ENCODE results near the gene PXK.

PXK gene

GRCh38 chr3:58424613-58425012 is 91.9 kb downstream of the PXK start:
- Histone ChIP-seq H2AFZ (ENCODE audit: low read length) (no peak overlapping the region), H3K9me3 (replicated peaks; ENCODE audit: insufficient read depth, low read length) (no peaks in the 10 kb centered on the region), H3F3A (ENCODE audit: insufficient read depth, low read length) (no peaks in the 10 kb centered on the region), H4K20me1 (ENCODE audit: insufficient read depth, low read length) (no peaks in the 10 kb centered on the region), H3K4me2 (ENCODE audit: low read depth, low read length) (no peak overlapping the region), H3K9me2 (replicated peaks; ENCODE audit: insufficient read depth, low read length) (no peaks in the 10 kb centered on the region), H3K27ac (ENCODE audit: low read length) (no peak overlapping the region), H3K9ac (ENCODE audit: low read length) (no peak overlapping the region), H3K4me3 (ENCODE audit: low read length) (no peak overlapping the region), H3K36me3 (replicated peaks; ENCODE audit: insufficient read depth, low read length) (no peaks in the 10 kb centered on the region; the same call in 1 of the 2 replicates), H3K79me2 (ENCODE audit: low read length) (no peaks in the 10 kb centered on the region), H3K4me1 (ENCODE audit: low read length) (no peaks in the 10 kb centered on the region), H3K27me3 (replicated peaks; ENCODE audit: insufficient read depth, low read length) (no peaks in the 10 kb centered on the region)
- DNase-seq, result no peak
- TF ChIP-seq EZH2phosphoT487 (IDR thresholded peaks at IDR 0.05; ENCODE audit: low read length) (no peak), CTCF (IDR thresholded peaks at IDR 0.05; ENCODE audit: low read length) (no peak), EZH2 (optimal IDR thresholded peaks at IDR 0.05; ENCODE audit: low read depth, low read length) (no peak)

GRCh38 chr3:58425782-58426181 is 93.1 kb downstream of the PXK start:
- Histone ChIP-seq H3K4me1 (ENCODE audit: low read length) (no peaks in the 10 kb centered on the region), H3F3A (ENCODE audit: insufficient read depth, low read length) (no peaks in the 10 kb centered on the region), H4K20me1 (ENCODE audit: insufficient read depth, low read length) (no peaks in the 10 kb centered on the region), H3K79me2 (ENCODE audit: low read length) (no peaks in the 10 kb centered on the region), H2AFZ (ENCODE audit: low read length) (no peak overlapping the region), H3K9me2 (replicated peaks; ENCODE audit: insufficient read depth, low read length) (no peaks in the 10 kb centered on the region), H3K36me3 (replicated peaks; ENCODE audit: insufficient read depth, low read length) (peaks cover 4% of the 10 kb centered on the region; the same call in 1 of the 2 replicates), H3K4me2 (ENCODE audit: low read depth, low read length) (no peak overlapping the region), H3K9ac (ENCODE audit: low read length) (no peak overlapping the region), H3K27me3 (replicated peaks; ENCODE audit: insufficient read depth, low read length) (no peaks in the 10 kb centered on the region), H3K4me3 (ENCODE audit: low read length) (no peak overlapping the region), H3K9me3 (replicated peaks; ENCODE audit: insufficient read depth, low read length) (no peaks in the 10 kb centered on the region), H3K27ac (ENCODE audit: low read length) (no peak overlapping the region)
- no peak for TF ChIP-seq CTCF (IDR thresholded peaks at IDR 0.05; ENCODE audit: low read length)
- TF ChIP-seq EZH2phosphoT487 (IDR thresholded peaks at IDR 0.05; ENCODE audit: low read length), result no peak
- no peak for DNase-seq

GRCh38 chr3:58427661-58428361 is 95.1 kb downstream of the PXK start:
- no peak for DNase-seq
- Histone ChIP-seq H2AFZ (ENCODE audit: low read length) (no peak overlapping the region), H3K9me2 (replicated peaks; ENCODE audit: insufficient read depth, low read length) (no peaks in the 10 kb centered on the region), H3K27ac (ENCODE audit: low read length) (no peak overlapping the region), H3K9ac (ENCODE audit: low read length) (no peak overlapping the region), H3K36me3 (replicated peaks; ENCODE audit: insufficient read depth, low read length) (peaks cover 4% of the 10 kb centered on the region; the same call in 1 of the 2 replicates), H3K4me2 (ENCODE audit: low read depth, low read length) (no peak overlapping the region), H3K27me3 (replicated peaks; ENCODE audit: insufficient read depth, low read length) (no peaks in the 10 kb centered on the region), H3K79me2 (ENCODE audit: low read length) (peaks cover 13% of the 10 kb centered on the region), H3F3A (ENCODE audit: insufficient read depth, low read length) (no peaks in the 10 kb centered on the region), H3K4me3 (ENCODE audit: low read length) (no peak overlapping the region), H3K9me3 (replicated peaks; ENCODE audit: insufficient read depth, low read length) (no peaks in the 10 kb centered on the region), H4K20me1 (ENCODE audit: insufficient read depth, low read length) (no peaks in the 10 kb centered on the region), H3K4me1 (ENCODE audit: low read length) (no peaks in the 10 kb centered on the region)
- TF ChIP-seq CTCF (IDR thresholded peaks at IDR 0.05; ENCODE audit: low read length) (no peak), EZH2phosphoT487 (IDR thresholded peaks at IDR 0.05; ENCODE audit: low read length) (no peak), EZH2 (optimal IDR thresholded peaks at IDR 0.05; ENCODE audit: low read depth, low read length) (no peak)
